Stomach smooth muscle (tissue), 2 donors: Measurements from ENCODE around the gene RAB3GAP2.
"Not testable (repeated sequence)": the region's sequence is repeated elsewhere in the genome, so short reads cannot be mapped to it uniquely, and the experiment has no call there.

Experiments used
- H3K27ac ChIP-seq: one replicate; pipeline ENCODE4 v1.7.0; 2013; ENCODE audit warnings: mild to moderate bottlenecking, low read length, inconsistent platforms
- H3K27me3 ChIP-seq, 2 donors: one replicate each; pipeline ENCODE4 v1.7.0; 2013; ENCODE audit warnings: low read length in 2 of 2; ENCODE audit not compliant: insufficient read depth in 2 of 2, control insufficient read depth in 1 of 2
- H3K36me3 ChIP-seq, 2 donors: one replicate each; pipeline ENCODE4 v1.7.0; 2013; ENCODE audit warnings: low read length in 2 of 2; ENCODE audit not compliant: control insufficient read depth in 2 of 2, insufficient read depth in 2 of 2
- H3K4me1 ChIP-seq: one replicate; pipeline ENCODE4 v1.7.0; 2013; ENCODE audit warnings: low read length; ENCODE audit not compliant: control insufficient read depth, insufficient read depth
- H3K4me3 ChIP-seq, 2 donors: one replicate each; pipeline ENCODE4 v1.7.0; 2013; ENCODE audit warnings: low read length in 2 of 2
- H3K9ac ChIP-seq, 2 donors: one replicate each; pipeline ENCODE4 v1.7.0; 2013; ENCODE audit warnings: low read length in 2 of 2, mild to moderate bottlenecking in 1 of 2
- H3K9me3 ChIP-seq, 2 donors: one replicate each; pipeline ENCODE4 v1.7.0; 2013; ENCODE audit warnings: low read length in 2 of 2; ENCODE audit not compliant: control insufficient read depth in 2 of 2
- donor health status: healthy.
- donor health status: Pancreatic carcinoma.

The RAB3GAP2 gene

GRCh38 chr1:220207411-220207810, 64.8 kb downstream of the RAB3GAP2 start:
- Histone ChIP-seq H3K9me3 (no peaks in the 10 kb centered on the region), H3K4me3 (no peak overlapping the region), H3K36me3 (peaks cover 21 to 27% of the 10 kb centered on the region in 2 donors), H3K9ac (no peak overlapping the region), H3K27ac (no peak overlapping the region), H3K27me3 (no peaks in the 10 kb centered on the region), H3K4me1 (no peaks in the 10 kb centered on the region)

- not testable (repeated sequence) for H3K4me1 ChIP-seq, H3K9me3 ChIP-seq, H3K4me3 ChIP-seq, H3K27ac ChIP-seq, H3K9ac ChIP-seq, H3K27me3 ChIP-seq
- peaks cover 27 to 28% of the 10 kb centered on the region in 2 donors for H3K36me3 ChIP-seq
These were observed 67.5 kb downstream of the RAB3GAP2 start for GRCh38 chr1:220204758-220205157.

- H3K36me3 ChIP-seq, result peaks cover 28 to 29% of the 10 kb centered on the region in 2 donors
These were observed 68.4 kb downstream of the RAB3GAP2 start for GRCh38 chr1:220203816-220204215.

GRCh38 chr1:220198186-220199005, 73.9 kb downstream of the RAB3GAP2 start:
- no peaks in the 10 kb centered on the region for H3K27me3 ChIP-seq
- no peak overlapping the region for H3K9ac ChIP-seq
- H3K9me3 ChIP-seq, result no peaks in the 10 kb centered on the region
- peaks cover 18% of the 10 kb centered on the region in 2 donors for H3K36me3 ChIP-seq
- H3K27ac ChIP-seq, result no peak overlapping the region
- no peak overlapping the region for H3K4me3 ChIP-seq
- no peaks in the 10 kb centered on the region for H3K4me1 ChIP-seq

More at GRCh38 chr1:220203816-220204215, 68.4 kb downstream of the RAB3GAP2 start:
- Histone ChIP-seq H3K4me1 (no peaks in the 10 kb centered on the region), H3K27ac (no peak overlapping the region), H3K9me3 (no peaks in the 10 kb centered on the region), H3K4me3 (no peak overlapping the region), H3K9ac (no peak overlapping the region), H3K27me3 (no peaks in the 10 kb centered on the region)

- H3K36me3 ChIP-seq, result peaks cover 24 to 30% of the 10 kb centered on the region in 2 donors
- H3K9me3 ChIP-seq, result no peaks in the 10 kb centered on the region
- H3K4me1 ChIP-seq, result no peaks in the 10 kb centered on the region
- no peak overlapping the region for H3K27ac ChIP-seq
- no peak overlapping the region for H3K9ac ChIP-seq
- no peak overlapping the region for H3K4me3 ChIP-seq
- H3K27me3 ChIP-seq, result no peaks in the 10 kb centered on the region
These were observed 76.6 kb downstream of the RAB3GAP2 start for GRCh38 chr1:220195701-220196100.

- H3K27ac ChIP-seq, result no peak overlapping the region
- H3K4me3 ChIP-seq, result no peak overlapping the region
- H3K9ac ChIP-seq, result no peak overlapping the region
- no peaks in the 10 kb centered on the region for H3K27me3 ChIP-seq
- H3K9me3 ChIP-seq, result no peaks in the 10 kb centered on the region
- no peaks in the 10 kb centered on the region for H3K4me1 ChIP-seq
- H3K36me3 ChIP-seq, result peaks cover 19 to 30% of the 10 kb centered on the region in 2 donors
These were observed 82.4 kb downstream of the RAB3GAP2 start for GRCh38 chr1:220189750-220190347.

GRCh38 chr1:220188538-220188937, 83.7 kb downstream of the RAB3GAP2 start:
- Histone ChIP-seq H3K9ac (no peak overlapping the region), H3K27me3 (no peaks in the 10 kb centered on the region), H3K9me3 (no peaks in the 10 kb centered on the region), H3K27ac (no peak overlapping the region), H3K4me3 (no peak overlapping the region), H3K4me1 (no peaks in the 10 kb centered on the region), H3K36me3 (peaks cover 19 to 28% of the 10 kb centered on the region in 2 donors)

- Histone ChIP-seq H3K9ac (no peak overlapping the region), H3K4me1 (no peaks in the 10 kb centered on the region), H3K36me3 (peaks cover 4 to 22% of the 10 kb centered on the region in 2 donors), H3K27me3 (no peaks in the 10 kb centered on the region), H3K9me3 (no peaks in the 10 kb centered on the region), H3K27ac (no peak overlapping the region), H3K4me3 (no peak overlapping the region)
These were observed 85.5 kb downstream of the RAB3GAP2 start for GRCh38 chr1:220186752-220187151.

GRCh38 chr1:220184506-220184905, 87.7 kb downstream of the RAB3GAP2 start:
- Histone ChIP-seq H3K27ac (no peak overlapping the region), H3K4me1 (no peaks in the 10 kb centered on the region), H3K27me3 (no peaks in the 10 kb centered on the region), H3K36me3 (peaks cover 3 to 27% of the 10 kb centered on the region in 2 donors), H3K9ac (no peak overlapping the region), H3K4me3 (no peak overlapping the region), H3K9me3 (no peaks in the 10 kb centered on the region)

GRCh38 chr1:220182656-220183055, 89.6 kb downstream of the RAB3GAP2 start:
- Histone ChIP-seq H3K9ac (no peak overlapping the region), H3K27me3 (no peaks in the 10 kb centered on the region)

GRCh38 chr1:220182111-220182510, 90.1 kb downstream of the RAB3GAP2 start:
- H3K27ac ChIP-seq, result no peak overlapping the region
- no peaks in the 10 kb centered on the region for H3K27me3 ChIP-seq
- no peaks in the 10 kb centered on the region for H3K9me3 ChIP-seq
- peaks cover 4 to 11% of the 10 kb centered on the region in 2 donors for H3K36me3 ChIP-seq
- no peaks in the 10 kb centered on the region for H3K4me1 ChIP-seq
- no peak overlapping the region for H3K4me3 ChIP-seq
- H3K9ac ChIP-seq, result no peak overlapping the region

More at GRCh38 chr1:220182656-220183055, 89.6 kb downstream of the RAB3GAP2 start:
- H3K4me1 ChIP-seq, result no peaks in the 10 kb centered on the region
- peaks cover 3 to 17% of the 10 kb centered on the region in 2 donors for H3K36me3 ChIP-seq
- no peak overlapping the region for H3K4me3 ChIP-seq
- H3K9me3 ChIP-seq, result no peaks in the 10 kb centered on the region
- no peak overlapping the region for H3K27ac ChIP-seq
